ENCODE data around the gene MYF6. TPM values are rescaled to one million over a fixed set of nuclear protein-coding genes. Genes with fewer than 3 reads are reported as not detected.

Gene MYF6
- total and polyA plus RNA-seq, 2 donors (not counting 1 experiment from before 2014, with no cell fraction given) = not detected

- no peaks in the 10 kb centered on the region for H3K36me3 ChIP-seq (ENCODE audit: control insufficient read depth, insufficient read depth, low read length)
- H4K20me1 ChIP-seq (ENCODE audit: control insufficient read depth, extremely low read depth, insufficient read depth, low read length) = no peaks in the 10 kb centered on the region
- no peak for DNase-seq (ENCODE audit: low read depth in 2 of 2)
- no peak overlapping the region for H3K9ac ChIP-seq (ENCODE audit: insufficient read depth, low read length)
- no peaks in the 10 kb centered on the region for H3K27me3 ChIP-seq (ENCODE audit: control insufficient read depth, insufficient read depth, low read length)
- no peak overlapping the region for H3K4me3 ChIP-seq (replicated peaks in 1 of 4; ENCODE audit: control extremely low read depth in 1 of 4, insufficient read depth in 1 of 4, low read depth in 3 of 4, low read length in 4 of 4)
- no peaks in the 10 kb centered on the region for H3K79me2 ChIP-seq (ENCODE audit: control insufficient read depth, insufficient read depth, low read length)
- no peak overlapping the region for H2AFZ ChIP-seq (ENCODE audit: low read length)
- no peaks in the 10 kb centered on the region for H3K4me1 ChIP-seq (ENCODE audit: control insufficient read depth, extremely low read depth, insufficient read depth, low read length)
- TF ChIP-seq EZH2 (IDR thresholded peaks at IDR 0.05; ENCODE audit: low read length, missing control alignments) (no peak), CTCF (conservative IDR thresholded peaks at IDR 0.05 in 1 of 2, IDR thresholded peaks at IDR 0.05 in 1 of 2; ENCODE audit: low read depth in 1 of 2, low read length in 2 of 2) (no peak)
- H3K9me3 ChIP-seq (ENCODE audit: control insufficient read depth, insufficient read depth, low read depth, low read length) = no peaks in the 10 kb centered on the region
- no peak overlapping the region for H3K27ac ChIP-seq (ENCODE audit: insufficient read depth, low read length)
- no peak overlapping the region for H3K4me2 ChIP-seq (ENCODE audit: extremely low read depth, insufficient read depth, low read length)
Observed at GRCh38 chr12:80690513-80690912, 16.9 kb upstream of the MYF6 start.

- no peaks in the 10 kb centered on the region for H3K36me3 ChIP-seq (ENCODE audit: control insufficient read depth, insufficient read depth, low read length)
- H3K4me1 ChIP-seq (ENCODE audit: control insufficient read depth, extremely low read depth, insufficient read depth, low read length) = no peaks in the 10 kb centered on the region
- H3K27me3 ChIP-seq (ENCODE audit: control insufficient read depth, insufficient read depth, low read length) = no peaks in the 10 kb centered on the region
- no peaks in the 10 kb centered on the region for H4K20me1 ChIP-seq (ENCODE audit: control insufficient read depth, extremely low read depth, insufficient read depth, low read length)
- DNase-seq (ENCODE audit: low read depth in 2 of 2) = no peak
- no peak overlapping the region for H3K27ac ChIP-seq (ENCODE audit: insufficient read depth, low read length)
- H3K79me2 ChIP-seq (ENCODE audit: control insufficient read depth, insufficient read depth, low read length) = no peaks in the 10 kb centered on the region
- no peak overlapping the region for H2AFZ ChIP-seq (ENCODE audit: low read length)
- no peak overlapping the region for H3K4me2 ChIP-seq (ENCODE audit: extremely low read depth, insufficient read depth, low read length)
- no peak for TF ChIP-seq CTCF (conservative IDR thresholded peaks at IDR 0.05 in 1 of 2, IDR thresholded peaks at IDR 0.05 in 1 of 2; ENCODE audit: low read depth in 1 of 2, low read length in 2 of 2)
- no peak for TF ChIP-seq EZH2 (IDR thresholded peaks at IDR 0.05; ENCODE audit: low read length, missing control alignments)
- H3K9me3 ChIP-seq (ENCODE audit: control insufficient read depth, insufficient read depth, low read depth, low read length) = no peaks in the 10 kb centered on the region
- H3K4me3 ChIP-seq (replicated peaks in 1 of 4; ENCODE audit: control extremely low read depth in 1 of 4, insufficient read depth in 1 of 4, low read depth in 3 of 4, low read length in 4 of 4) = no peak overlapping the region
- no peak overlapping the region for H3K9ac ChIP-seq (ENCODE audit: insufficient read depth, low read length)
Observed at GRCh38 chr12:80692114-80692513, 15.3 kb upstream of the MYF6 start.

GRCh38 chr12:80697270-80697887 is 10.1 kb upstream of the MYF6 start:
- TF ChIP-seq EZH2 (IDR thresholded peaks at IDR 0.05; ENCODE audit: low read length, missing control alignments) = no peak
- TF ChIP-seq CTCF (conservative IDR thresholded peaks at IDR 0.05 in 1 of 2, IDR thresholded peaks at IDR 0.05 in 1 of 2; ENCODE audit: low read depth in 1 of 2, low read length in 2 of 2) = no peak
- H3K4me3 ChIP-seq (replicated peaks in 1 of 4; ENCODE audit: control extremely low read depth in 1 of 4, insufficient read depth in 1 of 4, low read depth in 3 of 4, low read length in 4 of 4) = no peak overlapping the region
- no peak overlapping the region for H2AFZ ChIP-seq (ENCODE audit: low read length)
- H3K27me3 ChIP-seq (ENCODE audit: control insufficient read depth, insufficient read depth, low read length) = no peaks in the 10 kb centered on the region
- H3K9me3 ChIP-seq (ENCODE audit: control insufficient read depth, insufficient read depth, low read depth, low read length) = no peaks in the 10 kb centered on the region
- H3K9ac ChIP-seq (ENCODE audit: insufficient read depth, low read length) = no peak overlapping the region
- no peak for DNase-seq (ENCODE audit: low read depth in 2 of 2)
- no peaks in the 10 kb centered on the region for H3K4me1 ChIP-seq (ENCODE audit: control insufficient read depth, extremely low read depth, insufficient read depth, low read length)
- no peaks in the 10 kb centered on the region for H3K79me2 ChIP-seq (ENCODE audit: control insufficient read depth, insufficient read depth, low read length)
- no peaks in the 10 kb centered on the region for H4K20me1 ChIP-seq (ENCODE audit: control insufficient read depth, extremely low read depth, insufficient read depth, low read length)
- H3K27ac ChIP-seq (ENCODE audit: insufficient read depth, low read length) = no peak overlapping the region
- H3K4me2 ChIP-seq (ENCODE audit: extremely low read depth, insufficient read depth, low read length) = no peak overlapping the region
- H3K36me3 ChIP-seq (ENCODE audit: control insufficient read depth, insufficient read depth, low read length) = no peaks in the 10 kb centered on the region
